ENCODE data around the gene EML1. TPM values are rescaled to one million over a fixed set of nuclear protein-coding genes. Genes with fewer than 3 reads are reported as not detected.

EML1 gene
- polyA plus RNA-seq, 3 donors from 2014 or later: not detected

- Mint-ChIP-seq H3K9me3 (peaks cover 0 to 2% (median 0%) of the 10 kb centered on the region in 6 donors), H3K36me3 (no peaks in the 10 kb centered on the region), H3K27ac (no peak overlapping the region), H3K4me3 (no peak overlapping the region), H3K27me3 (ENCODE audit: low read depth in 3 of 3) (peaks cover 6 to 16% (median 10%) of the 10 kb centered on the region in 3 donors), H3K4me1 (peaks cover 13 to 15% of the 10 kb centered on the region in 2 donors)
- no peak for DNase-seq
These were observed 31.6 kb downstream of the EML1 start for GRCh38 chr14:99824776-99825175.

GRCh38 chr14:99829450-99829849 is 36.2 kb downstream of the EML1 start:
- Mint-ChIP-seq H3K27ac (no peak overlapping the region), H3K27me3 (ENCODE audit: low read depth in 3 of 3) (peaks cover under 1 to 11% (median 10%) of the 10 kb centered on the region in 3 donors), H3K36me3 (no peaks in the 10 kb centered on the region), H3K9me3 (peaks cover 0 to 2% (median 0%) of the 10 kb centered on the region in 6 donors), H3K4me3 (no peak overlapping the region), H3K4me1 (no peaks in the 10 kb centered on the region)
- no peak for DNase-seq

GRCh38 chr14:99831303-99831702 is 38.1 kb downstream of the EML1 start:
- Mint-ChIP-seq H3K36me3 (no peaks in the 10 kb centered on the region), H3K4me1 (no peaks in the 10 kb centered on the region), H3K9me3 (no peaks in the 10 kb centered on the region), H3K27me3 (ENCODE audit: low read depth in 3 of 3) (peaks cover 3 to 18% (median 10%) of the 10 kb centered on the region in 3 donors), H3K4me3 (no peak overlapping the region), H3K27ac (no peak overlapping the region)
- DNase-seq: no peak

- DNase-seq: no peak
- H3K36me3 Mint-ChIP-seq: no peaks in the 10 kb centered on the region
- H3K4me1 Mint-ChIP-seq: no peaks in the 10 kb centered on the region
- H3K27me3 Mint-ChIP-seq (ENCODE audit: low read depth in 3 of 3): peaks cover 6 to 19% (median 10%) of the 10 kb centered on the region in 3 donors
- H3K27ac Mint-ChIP-seq: no peak overlapping the region
- H3K4me3 Mint-ChIP-seq: no peak overlapping the region
- no peaks in the 10 kb centered on the region for H3K9me3 Mint-ChIP-seq
These were observed 38.9 kb downstream of the EML1 start for GRCh38 chr14:99831903-99832685.

GRCh38 chr14:99837822-99838221 is 44.6 kb downstream of the EML1 start:
- no peak for DNase-seq
- no peak overlapping the region for H3K4me3 Mint-ChIP-seq
- H3K9me3 Mint-ChIP-seq: no peaks in the 10 kb centered on the region

GRCh38 chr14:99838639-99839134 is 45.5 kb downstream of the EML1 start:
- Mint-ChIP-seq H3K27ac (no peak overlapping the region), H3K4me3 (no peak overlapping the region), H3K27me3 (ENCODE audit: low read depth in 3 of 3) (peaks cover 4 to 30% (median 19%) of the 10 kb centered on the region in 3 donors), H3K4me1 (no peaks in the 10 kb centered on the region), H3K9me3 (no peaks in the 10 kb centered on the region), H3K36me3 (no peaks in the 10 kb centered on the region)
- DNase-seq: no peak

More at GRCh38 chr14:99837822-99838221, 44.6 kb downstream of the EML1 start:
- Mint-ChIP-seq H3K27me3 (ENCODE audit: low read depth in 3 of 3) (peaks cover 4 to 30% (median 19%) of the 10 kb centered on the region in 3 donors), H3K27ac (no peak overlapping the region), H3K4me1 (no peaks in the 10 kb centered on the region), H3K36me3 (no peaks in the 10 kb centered on the region)

GRCh38 chr14:99839696-99840095 is 46.5 kb downstream of the EML1 start:
- H3K4me3 Mint-ChIP-seq: no peak overlapping the region
- H3K4me1 Mint-ChIP-seq: no peaks in the 10 kb centered on the region
- H3K27ac Mint-ChIP-seq: no peak overlapping the region
- peaks cover 6 to 33% (median 17%) of the 10 kb centered on the region in 3 donors for H3K27me3 Mint-ChIP-seq (ENCODE audit: low read depth in 3 of 3)
- no peak for DNase-seq
- no peaks in the 10 kb centered on the region for H3K9me3 Mint-ChIP-seq
- no peaks in the 10 kb centered on the region for H3K36me3 Mint-ChIP-seq

GRCh38 chr14:99840265-99840664 is 47.1 kb downstream of the EML1 start:
- Mint-ChIP-seq H3K4me1 (no peaks in the 10 kb centered on the region), H3K27ac (no peak overlapping the region), H3K36me3 (no peaks in the 10 kb centered on the region), H3K4me3 (no peak overlapping the region), H3K9me3 (peaks cover 0 to 2% (median 0%) of the 10 kb centered on the region in 6 donors), H3K27me3 (ENCODE audit: low read depth in 3 of 3) (peaks cover 3 to 34% (median 17%) of the 10 kb centered on the region in 3 donors)
- no peak for DNase-seq

- no peak overlapping the region for H3K27ac Mint-ChIP-seq
- H3K4me1 Mint-ChIP-seq: no peaks in the 10 kb centered on the region
- peaks cover 2 to 30% (median 17%) of the 10 kb centered on the region in 3 donors for H3K27me3 Mint-ChIP-seq (ENCODE audit: low read depth in 3 of 3)
- no peak overlapping the region for H3K4me3 Mint-ChIP-seq
- no peaks in the 10 kb centered on the region for H3K36me3 Mint-ChIP-seq
- no peak for DNase-seq
- peaks cover 0 to 3% (median 0%) of the 10 kb centered on the region in 6 donors for H3K9me3 Mint-ChIP-seq
These were observed 47.6 kb downstream of the EML1 start for GRCh38 chr14:99840774-99841305.

GRCh38 chr14:99841436-99842071 is 48.3 kb downstream of the EML1 start:
- H3K4me1 Mint-ChIP-seq: no peaks in the 10 kb centered on the region
- H3K27me3 Mint-ChIP-seq (ENCODE audit: low read depth in 3 of 3): peaks cover 2 to 30% (median 14%) of the 10 kb centered on the region in 3 donors
- H3K4me3 Mint-ChIP-seq: no peak overlapping the region
- H3K36me3 Mint-ChIP-seq: no peaks in the 10 kb centered on the region
- no peak overlapping the region for H3K27ac Mint-ChIP-seq
- DNase-seq: no peak
- H3K9me3 Mint-ChIP-seq: peaks cover 0 to 4% (median 2%) of the 10 kb centered on the region in 6 donors

GRCh38 chr14:99842141-99842540 is 48.9 kb downstream of the EML1 start:
- Mint-ChIP-seq H3K36me3 (peaks cover 0 to 1% (median 0%) of the 10 kb centered on the region in 3 donors), H3K27ac (no peak overlapping the region), H3K4me3 (no peak overlapping the region), H3K27me3 (ENCODE audit: low read depth in 3 of 3) (peaks cover 2 to 29% (median 13%) of the 10 kb centered on the region in 3 donors), H3K4me1 (no peaks in the 10 kb centered on the region), H3K9me3 (peaks cover under 1 to 10% (median 8%) of the 10 kb centered on the region in 6 donors)
- DNase-seq: no peak

- H3K4me3 Mint-ChIP-seq: no peak overlapping the region
- no peak overlapping the region for H3K27ac Mint-ChIP-seq
- H3K27me3 Mint-ChIP-seq (ENCODE audit: low read depth in 3 of 3): peaks cover 0 to 25% (median 11%) of the 10 kb centered on the region in 3 donors
- DNase-seq: no peak
- peaks cover 0 to 4% (median 0%) of the 10 kb centered on the region in 3 donors for H3K36me3 Mint-ChIP-seq
- peaks cover 8 to 22% (median 18%) of the 10 kb centered on the region in 6 donors for H3K9me3 Mint-ChIP-seq
- no peaks in the 10 kb centered on the region for H3K4me1 Mint-ChIP-seq
These were observed 53.6 kb downstream of the EML1 start for GRCh38 chr14:99846808-99847207.

- H3K27me3 Mint-ChIP-seq (ENCODE audit: low read depth in 3 of 3): peaks cover 2 to 24% (median 13%) of the 10 kb centered on the region in 3 donors
- no peak for DNase-seq
- no peaks in the 10 kb centered on the region for H3K4me1 Mint-ChIP-seq
- H3K9me3 Mint-ChIP-seq: peaks cover 8 to 21% (median 18%) of the 10 kb centered on the region in 6 donors
- H3K27ac Mint-ChIP-seq: no peak overlapping the region
- peaks cover 0 to 4% (median 0%) of the 10 kb centered on the region in 3 donors for H3K36me3 Mint-ChIP-seq
- H3K4me3 Mint-ChIP-seq: no peak overlapping the region
These were observed 57.5 kb downstream of the EML1 start for GRCh38 chr14:99850709-99851108.

- DNase-seq: no peak
- Mint-ChIP-seq H3K4me1 (no peaks in the 10 kb centered on the region), H3K27ac (no peak overlapping the region), H3K4me3 (no peak overlapping the region), H3K27me3 (ENCODE audit: low read depth in 3 of 3) (peaks cover 2 to 18% (median 11%) of the 10 kb centered on the region in 3 donors), H3K9me3 (peaks cover 3 to 8% (median 6%) of the 10 kb centered on the region in 6 donors), H3K36me3 (no peaks in the 10 kb centered on the region)
These were observed 59.4 kb downstream of the EML1 start for GRCh38 chr14:99852578-99852977.

Measured in immature natural killer cell (primary cell).